ENCODE data around the gene ANXA3.
"Not testable (repeated sequence)": the region's sequence is repeated elsewhere in the genome, so short reads cannot be mapped to it uniquely, and the experiment has no call there.

The ANXA3 gene

DNA sequence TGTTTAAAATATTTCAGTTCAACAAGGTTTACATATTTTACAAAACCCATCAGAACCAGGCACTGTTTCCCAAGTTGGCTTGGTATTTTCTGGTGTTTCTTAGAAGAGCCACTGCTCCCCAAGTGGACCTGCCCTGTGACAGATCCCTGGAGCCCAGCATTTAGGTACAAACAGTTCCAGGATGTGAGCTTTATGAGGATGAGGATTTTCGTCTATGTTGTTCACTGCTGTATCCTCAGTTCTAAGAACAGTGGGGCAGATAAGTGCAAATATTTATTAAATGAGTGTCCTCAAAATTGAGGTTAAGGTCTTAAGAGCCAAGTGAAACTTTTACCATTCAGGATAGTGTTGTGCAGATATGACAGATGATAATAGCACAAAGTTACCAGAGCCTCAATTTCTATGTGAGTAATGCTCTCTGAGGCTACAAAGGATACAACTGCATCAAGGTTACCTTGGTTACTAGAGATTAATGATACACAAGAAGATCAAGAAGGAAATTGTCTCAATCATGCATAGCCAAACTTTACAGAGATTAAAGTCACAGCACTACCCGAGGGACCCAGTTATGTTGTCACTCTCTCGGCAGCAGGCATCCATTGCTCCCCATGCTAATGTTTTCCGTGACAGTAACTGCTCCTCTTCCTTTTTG lies 37.5 kb downstream of the ANXA3 start:
- no peaks in the 10 kb centered on the region for H4K20me1 ChIP-seq (ENCODE audit: insufficient read depth)
- peaks cover 13% of the 10 kb centered on the region for H3K4me1 ChIP-seq (ENCODE audit: low read depth, poor library complexity, severe bottlenecking)
- no peak overlapping the region for H3K27ac ChIP-seq
- no peaks in the 10 kb centered on the region for H3K36me3 ChIP-seq (ENCODE audit: insufficient read depth)
- no peak overlapping the region for H3K4me2 ChIP-seq
- no peaks in the 10 kb centered on the region for H3K79me2 ChIP-seq (ENCODE audit: insufficient read depth, low read depth)
- H3K9ac ChIP-seq = no peak overlapping the region
- TF ChIP-seq, protein P1, sequence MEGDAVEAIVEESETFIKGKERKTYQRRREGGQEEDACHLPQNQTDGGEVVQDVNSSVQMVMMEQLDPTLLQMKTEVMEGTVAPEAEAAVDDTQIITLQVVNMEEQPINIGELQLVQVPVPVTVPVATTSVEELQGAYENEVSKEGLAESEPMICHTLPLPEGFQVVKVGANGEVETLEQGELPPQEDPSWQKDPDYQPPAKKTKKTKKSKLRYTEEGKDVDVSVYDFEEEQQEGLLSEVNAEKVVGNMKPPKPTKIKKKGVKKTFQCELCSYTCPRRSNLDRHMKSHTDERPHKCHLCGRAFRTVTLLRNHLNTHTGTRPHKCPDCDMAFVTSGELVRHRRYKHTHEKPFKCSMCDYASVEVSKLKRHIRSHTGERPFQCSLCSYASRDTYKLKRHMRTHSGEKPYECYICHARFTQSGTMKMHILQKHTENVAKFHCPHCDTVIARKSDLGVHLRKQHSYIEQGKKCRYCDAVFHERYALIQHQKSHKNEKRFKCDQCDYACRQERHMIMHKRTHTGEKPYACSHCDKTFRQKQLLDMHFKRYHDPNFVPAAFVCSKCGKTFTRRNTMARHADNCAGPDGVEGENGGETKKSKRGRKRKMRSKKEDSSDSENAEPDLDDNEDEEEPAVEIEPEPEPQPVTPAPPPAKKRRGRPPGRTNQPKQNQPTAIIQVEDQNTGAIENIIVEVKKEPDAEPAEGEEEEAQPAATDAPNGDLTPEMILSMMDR (conservative IDR thresholded peaks at IDR 0.05; ENCODE audit: low read depth, low read length) = no peak
- no peak overlapping the region for H3K4me3 ChIP-seq (IDR thresholded peaks at IDR 0.05; ENCODE audit: insufficient read depth, low read depth, low read length)
- H3K27me3 ChIP-seq (ENCODE audit: insufficient read depth, low read depth) = no peaks in the 10 kb centered on the region
- no peak overlapping the region for H2AFZ ChIP-seq (ENCODE audit: low read depth)

DNA sequence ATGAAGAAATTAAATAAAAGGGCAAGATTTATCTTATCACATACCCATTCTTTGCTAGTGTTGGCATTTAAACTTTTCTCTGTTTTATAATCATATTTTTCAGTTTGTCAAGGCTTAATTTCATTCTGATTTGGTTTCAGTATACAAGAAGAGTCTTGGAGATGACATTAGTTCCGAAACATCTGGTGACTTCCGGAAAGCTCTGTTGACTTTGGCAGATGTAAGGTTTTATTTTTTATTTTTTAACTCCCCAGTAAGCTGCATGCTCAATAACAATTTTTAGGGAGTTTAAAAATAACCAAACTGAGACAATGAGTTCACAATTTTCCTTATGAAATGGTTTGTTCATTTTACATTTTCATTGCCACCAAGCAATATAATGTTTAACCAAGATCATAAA lies 39.8 kb downstream of the ANXA3 start:
- H3K79me2 ChIP-seq (ENCODE audit: insufficient read depth, low read depth) = no peaks in the 10 kb centered on the region
- H3K4me3 ChIP-seq (IDR thresholded peaks at IDR 0.05; ENCODE audit: insufficient read depth, low read depth, low read length) = no peak overlapping the region
- no peaks in the 10 kb centered on the region for H3K4me1 ChIP-seq (ENCODE audit: low read depth, poor library complexity, severe bottlenecking)
- no peaks in the 10 kb centered on the region for H4K20me1 ChIP-seq (ENCODE audit: insufficient read depth)
- no peaks in the 10 kb centered on the region for H3K36me3 ChIP-seq (ENCODE audit: insufficient read depth)
- TF ChIP-seq, protein P1 (conservative IDR thresholded peaks at IDR 0.05; ENCODE audit: low read depth, low read length) = no peak
- H3K27ac ChIP-seq = no peak overlapping the region
- no peak overlapping the region for H2AFZ ChIP-seq (ENCODE audit: low read depth)
- H3K9ac ChIP-seq = no peak overlapping the region
- no peaks in the 10 kb centered on the region for H3K27me3 ChIP-seq (ENCODE audit: insufficient read depth, low read depth)
- H3K4me2 ChIP-seq = no peak overlapping the region

DNA sequence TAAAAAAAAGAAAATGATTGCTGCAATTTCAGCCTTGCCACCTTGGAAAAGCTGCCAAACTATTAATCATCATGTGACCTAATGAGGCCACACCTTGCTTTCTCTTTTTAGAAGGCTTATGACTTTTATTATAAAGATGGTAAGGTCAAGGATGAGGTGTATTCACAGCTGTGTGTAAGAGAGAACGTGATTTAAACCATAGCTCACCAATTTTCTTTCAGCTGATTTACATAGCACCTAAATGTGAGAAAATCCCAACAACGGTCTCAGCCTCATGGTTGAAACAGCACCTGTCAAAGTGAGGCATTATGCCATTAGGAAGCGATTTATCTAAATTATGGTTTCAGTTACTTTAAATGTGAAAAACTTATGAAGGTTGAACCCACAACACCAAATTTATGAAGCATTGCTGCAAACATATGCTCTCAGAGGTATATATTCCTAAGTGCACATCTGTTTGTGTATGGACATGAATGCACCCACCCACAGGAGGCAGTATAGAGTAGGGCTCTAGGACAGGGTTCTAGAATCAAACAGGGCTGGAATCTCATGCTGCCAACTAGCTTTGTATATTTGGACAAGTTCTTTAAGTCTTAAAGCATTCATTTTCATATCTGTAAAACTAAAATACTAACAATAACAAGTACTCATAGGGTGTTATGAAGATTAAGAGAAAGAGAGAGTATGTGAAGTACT lies 40.7 kb downstream of the ANXA3 start:
- H3K4me1 ChIP-seq (ENCODE audit: low read depth, poor library complexity, severe bottlenecking) = no peaks in the 10 kb centered on the region
- no peak overlapping the region for H3K4me3 ChIP-seq (IDR thresholded peaks at IDR 0.05; ENCODE audit: insufficient read depth, low read depth, low read length)
- H3K27me3 ChIP-seq (ENCODE audit: insufficient read depth, low read depth) = no peaks in the 10 kb centered on the region
- H3K4me2 ChIP-seq = no peak overlapping the region
- H3K27ac ChIP-seq = no peak overlapping the region
- no peaks in the 10 kb centered on the region for H3K79me2 ChIP-seq (ENCODE audit: insufficient read depth, low read depth)
- H3K36me3 ChIP-seq (ENCODE audit: insufficient read depth) = no peaks in the 10 kb centered on the region
- H4K20me1 ChIP-seq (ENCODE audit: insufficient read depth) = no peaks in the 10 kb centered on the region
- H3K9ac ChIP-seq = no peak overlapping the region
- no peak overlapping the region for H2AFZ ChIP-seq (ENCODE audit: low read depth)
- TF ChIP-seq, protein P1 (conservative IDR thresholded peaks at IDR 0.05; ENCODE audit: low read depth, low read length) = peak; percentile 65; the same call in 1 of the 2 replicates

DNA sequence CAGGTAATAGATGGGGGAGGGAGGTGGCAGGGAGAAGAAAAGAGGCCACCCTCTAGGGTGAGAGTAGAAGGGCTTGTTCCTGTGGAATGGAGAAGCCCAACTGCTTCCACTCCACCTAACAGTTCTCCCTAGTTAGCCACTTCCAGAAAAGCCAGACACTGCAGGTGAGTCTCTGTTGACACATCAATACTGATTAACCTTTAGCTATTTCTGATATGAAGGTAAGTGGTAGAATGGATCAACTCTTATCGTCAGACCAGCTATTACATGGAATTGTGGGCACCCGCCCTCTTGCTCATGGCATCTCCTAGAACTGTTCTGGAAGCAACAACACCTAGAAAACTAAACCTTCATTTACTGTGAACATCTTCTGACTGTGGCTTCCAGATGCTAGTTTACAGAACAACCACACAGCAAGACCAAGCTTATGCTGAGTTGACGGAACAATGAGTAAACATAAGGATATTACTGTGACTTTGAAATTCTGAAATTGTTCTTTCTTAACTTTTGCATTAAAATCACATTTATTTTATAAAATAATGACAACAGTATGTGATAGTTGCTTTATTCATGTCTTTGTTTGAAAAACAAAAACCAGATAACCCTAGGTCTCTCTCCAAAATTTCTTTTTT lies 44.7 kb downstream of the ANXA3 start:
- no peaks in the 10 kb centered on the region for H3K27me3 ChIP-seq (ENCODE audit: insufficient read depth, low read depth)
- no peaks in the 10 kb centered on the region for H3K36me3 ChIP-seq (ENCODE audit: insufficient read depth)
- no peak overlapping the region for H3K27ac ChIP-seq
- no peak overlapping the region for H2AFZ ChIP-seq (ENCODE audit: low read depth)
- H3K4me2 ChIP-seq = no peak overlapping the region
- H3K9ac ChIP-seq = no peak overlapping the region
- TF ChIP-seq, protein P1 (conservative IDR thresholded peaks at IDR 0.05; ENCODE audit: low read depth, low read length) = no peak
- H3K4me1 ChIP-seq (ENCODE audit: low read depth, poor library complexity, severe bottlenecking) = no peaks in the 10 kb centered on the region
- no peak overlapping the region for H3K4me3 ChIP-seq (IDR thresholded peaks at IDR 0.05; ENCODE audit: insufficient read depth, low read depth, low read length)
- no peaks in the 10 kb centered on the region for H4K20me1 ChIP-seq (ENCODE audit: insufficient read depth)
- H3K79me2 ChIP-seq (ENCODE audit: insufficient read depth, low read depth) = no peaks in the 10 kb centered on the region

DNA sequence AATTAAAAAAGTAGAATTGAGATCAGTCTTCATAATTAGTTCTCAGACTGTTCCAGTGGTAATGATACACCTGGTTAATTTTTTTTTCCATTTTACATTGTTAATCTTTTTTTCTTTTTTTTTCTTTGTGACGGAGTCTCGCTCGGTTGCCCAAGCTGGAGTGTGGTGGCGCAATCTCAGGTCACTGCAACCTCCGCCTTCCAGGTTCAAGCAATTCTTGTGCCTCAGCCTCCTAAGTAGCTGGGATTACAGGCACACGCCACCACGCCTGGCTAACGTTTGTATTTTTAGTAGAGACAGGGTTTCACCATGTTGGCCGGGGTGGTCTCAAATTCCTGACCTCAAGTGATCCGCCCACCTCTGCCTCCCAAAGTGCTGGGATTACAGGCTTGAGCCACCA lies 46.9 kb downstream of the ANXA3 start:
- H3K27ac ChIP-seq; H3K36me3 ChIP-seq (ENCODE audit: insufficient read depth); H3K4me2 ChIP-seq; H3K4me3 ChIP-seq (IDR thresholded peaks at IDR 0.05; ENCODE audit: insufficient read depth, low read depth, low read length); H3K27me3 ChIP-seq (ENCODE audit: insufficient read depth, low read depth); H4K20me1 ChIP-seq (ENCODE audit: insufficient read depth); H3K9ac ChIP-seq; H2AFZ ChIP-seq (ENCODE audit: low read depth); H3K79me2 ChIP-seq (ENCODE audit: insufficient read depth, low read depth): not testable (repeated sequence)
- peaks cover 16% of the 10 kb centered on the region for H3K4me1 ChIP-seq (ENCODE audit: low read depth, poor library complexity, severe bottlenecking)
